Measurements from ENCODE around the gene SDHC. TPM values are rescaled to one million over a fixed set of nuclear protein-coding genes. Genes with fewer than 3 reads are reported as not detected.

The SDHC gene
- total and polyA plus RNA-seq, 2 of the 13 experiments (the other 11 are each of a cell fraction or from before 2014, with no cell fraction given), result 27.1 to 229 TPM

- no peak overlapping the region for H3K4me3 ChIP-seq (replicated peaks in 1 of 3; ENCODE audit: insufficient read depth in 1 of 3, low read depth in 2 of 3, low read length in 3 of 3)
- H4K20me1 ChIP-seq (ENCODE audit: insufficient read depth, low read length), result no peaks in the 10 kb centered on the region
- H3K9ac ChIP-seq (ENCODE audit: insufficient read depth, low read depth, low read length), result no peak overlapping the region
- peaks cover 17% of the 10 kb centered on the region for H3K4me1 ChIP-seq (ENCODE audit: insufficient read depth, low read length)
- no TSS peak for BruUV-seq (replicated peaks)
- H3K4me2 ChIP-seq (ENCODE audit: low read depth, low read length), result no peak overlapping the region
- in situ Hi-C loops (cut with HindIII; ENCODE audit: extremely low pct_ligation_motif_present, low pct_unique_long_range_greater_than_20kb) (no loop called here), intact Hi-C loops (cut with micrococcal nuclease; ENCODE audit: unreplicated experiment) (no loop called here)
- no peaks in the 10 kb centered on the region for H3K9me3 ChIP-seq (ENCODE audit: low read length)
- no peaks in the 10 kb centered on the region for H3K27me3 ChIP-seq (ENCODE audit: control insufficient read depth in 1 of 2, insufficient read depth in 2 of 2, low read length in 2 of 2)
- CTCF ChIA-PET (ENCODE audit: low intra/inter-chr PET ratio, low total read pairs), result interaction anchor here (1.4 kb wide), 1 partner anchor 181 kb away, joined by 7 read pairs; no protein-coding TSS in a partner anchor
- H3K36me3 ChIP-seq (replicated peaks in 1 of 2; ENCODE audit: control insufficient read depth in 1 of 2, insufficient read depth in 2 of 2, low read length in 2 of 2), result peaks cover 0 to under 1% of the 10 kb centered on the region in 2 experiments; a peak in 1 of 5 replicates
- H3K27ac ChIP-seq (ENCODE audit: extremely low read length, insufficient read depth, low read length), result no peak overlapping the region
- POLR2A ChIA-PET, result interaction anchor here (1.1 kb wide), 1 partner anchor 60 kb away, joined by 3 read pairs; no protein-coding TSS in a partner anchor
- H3K79me2 ChIP-seq (ENCODE audit: insufficient read depth, low read length), result no peaks in the 10 kb centered on the region
- no peak for DNase-seq (ENCODE audit: low spot score)
- no peak for ATAC-seq
- no peak for FAIRE-seq
- TF ChIP-seq PBX3 (CRISPR knock-in tag; IDR thresholded peaks at IDR 0.05; ENCODE audit: borderline replicate concordance), result no peak
- TF ChIP-seq ZNF781 (CRISPR knock-in tag; IDR thresholded peaks at IDR 0.05; ENCODE audit: borderline replicate concordance, not compliant biosample characterization), result no peak
- no peak for TF ChIP-seq ZNF784 (CRISPR knock-in tag; IDR thresholded peaks at IDR 0.05; ENCODE audit: borderline replicate concordance)
- TF ChIP-seq NFRKB (IDR thresholded peaks at IDR 0.05), result no peak
- TF ChIP-seq TOE1 (CRISPR knock-in tag; IDR thresholded peaks at IDR 0.05), result no peak
- no peak overlapping the region for H2AFZ ChIP-seq (ENCODE audit: low read length)
Measured at GRCh38 chr1:161373442-161373841, 59.3 kb downstream of the SDHC start.

- in situ Hi-C loops (cut with HindIII; ENCODE audit: extremely low pct_ligation_motif_present, low pct_unique_long_range_greater_than_20kb) (no loop called here), intact Hi-C loops (cut with micrococcal nuclease; ENCODE audit: unreplicated experiment) (loop anchor here (1.0 to 2.0 kb wide), 3 partner anchors 68 to 182 kb away; no protein-coding TSS in a partner anchor)
- Histone ChIP-seq H3K27ac (ENCODE audit: extremely low read length, insufficient read depth, low read length) (no peak overlapping the region), H3K79me2 (ENCODE audit: insufficient read depth, low read length) (no peaks in the 10 kb centered on the region), H4K20me1 (ENCODE audit: insufficient read depth, low read length) (no peaks in the 10 kb centered on the region), H3K9ac (ENCODE audit: insufficient read depth, low read depth, low read length) (no peak overlapping the region), H3K27me3 (ENCODE audit: control insufficient read depth in 1 of 2, insufficient read depth in 2 of 2, low read length in 2 of 2) (no peaks in the 10 kb centered on the region), H3K9me3 (ENCODE audit: low read length) (no peaks in the 10 kb centered on the region), H3K4me3 (replicated peaks in 1 of 3; ENCODE audit: insufficient read depth in 1 of 3, low read depth in 2 of 3, low read length in 3 of 3) (no peak overlapping the region), H3K4me1 (ENCODE audit: insufficient read depth, low read length) (peaks cover 16% of the 10 kb centered on the region), H3K36me3 (replicated peaks in 1 of 2; ENCODE audit: control insufficient read depth in 1 of 2, insufficient read depth in 2 of 2, low read length in 2 of 2) (no peaks in the 10 kb centered on the region), H3K4me2 (ENCODE audit: low read depth, low read length) (no peak overlapping the region), H2AFZ (ENCODE audit: low read length) (no peak overlapping the region)
- FAIRE-seq, result no peak
- ChIA-PET CTCF (ENCODE audit: low intra/inter-chr PET ratio, low total read pairs) (interaction anchor here (1.2 to 1.4 kb wide), 3 partner anchors 145 to 182 kb away, joined by 4 to 7 read pairs (median 5); no protein-coding TSS in a partner anchor), POLR2A (interaction anchor here (0.8 to 1.1 kb wide), 2 partner anchors 61 to 208 kb away, joined by 3 read pairs; partner anchors contain the start of gene PPOX)
- BruUV-seq (replicated peaks), result no TSS peak
- DNase-seq (ENCODE audit: low spot score), result peak; percentile 22
- ATAC-seq, result peak; percentile 68
- 53% methylated on average over 2 of the region's 2 CpGs for WGBS (ENCODE audit: low lambda C conversion rate)
- TF ChIP-seq ATF3 (CRISPR knock-in tag; IDR thresholded peaks at IDR 0.05), result no peak
- TF ChIP-seq ZNF558 (CRISPR knock-in tag; IDR thresholded peaks at IDR 0.05; ENCODE audit: borderline replicate concordance), result no peak
- TF ChIP-seq ZNF83 (CRISPR knock-in tag; IDR thresholded peaks at IDR 0.05; ENCODE audit: borderline replicate concordance), result no peak
- TF ChIP-seq TBX3 (IDR thresholded peaks at IDR 0.05; ENCODE audit: borderline replicate concordance), result no peak
- TF ChIP-seq CTCF (CRISPR knock-in tag; IDR thresholded peaks at IDR 0.05), result peak; percentile 51
Measured at GRCh38 chr1:161374373-161374772, 60.2 kb downstream of the SDHC start.
